Measurements from ENCODE around the gene PVALB.
A peak's percentile ranks its signal among the peaks of the same experiment; 100 is the strongest.

PVALB gene

GRCh38 chr22:36814801-36815200 lies 2.0 kb downstream of the PVALB start:
- no peak for DNase-seq (ENCODE audit: low spot score)

DNA sequence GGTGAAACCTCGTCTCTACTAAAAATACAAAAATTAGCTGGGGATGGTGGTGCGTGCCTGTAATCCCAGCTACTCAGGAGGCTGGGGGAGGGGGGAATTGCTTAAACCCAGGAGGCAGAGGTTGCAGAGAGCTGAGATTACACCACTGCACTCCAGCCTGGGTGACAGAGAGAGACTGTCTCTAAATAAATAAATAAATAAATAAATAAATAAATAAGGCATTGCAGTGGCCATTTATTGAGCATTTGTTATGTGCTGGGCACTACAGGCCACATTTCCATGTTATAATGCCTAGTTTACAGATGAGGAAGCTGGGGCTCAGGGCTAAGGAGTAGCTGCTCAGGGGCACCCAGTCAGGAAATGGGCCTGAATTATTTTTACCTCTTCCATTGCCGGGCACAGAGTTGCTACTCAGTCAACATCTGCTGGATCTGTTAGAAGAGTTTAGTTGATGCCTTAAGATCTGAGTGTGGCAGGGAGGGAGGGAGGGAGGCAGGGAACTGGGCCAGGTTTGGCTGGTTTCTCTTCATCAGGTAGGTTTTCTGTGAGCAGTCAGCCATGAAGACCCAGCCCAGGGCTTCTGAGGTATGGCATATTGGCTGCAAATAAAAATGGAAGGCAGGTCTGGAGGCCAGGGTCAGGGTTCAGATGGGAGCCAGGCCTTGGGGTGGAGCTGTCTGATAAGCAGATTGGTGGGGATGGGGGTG lies 5.6 kb downstream of the PVALB start:
- DNase-seq (ENCODE audit: low spot score), result no peak

DNA sequence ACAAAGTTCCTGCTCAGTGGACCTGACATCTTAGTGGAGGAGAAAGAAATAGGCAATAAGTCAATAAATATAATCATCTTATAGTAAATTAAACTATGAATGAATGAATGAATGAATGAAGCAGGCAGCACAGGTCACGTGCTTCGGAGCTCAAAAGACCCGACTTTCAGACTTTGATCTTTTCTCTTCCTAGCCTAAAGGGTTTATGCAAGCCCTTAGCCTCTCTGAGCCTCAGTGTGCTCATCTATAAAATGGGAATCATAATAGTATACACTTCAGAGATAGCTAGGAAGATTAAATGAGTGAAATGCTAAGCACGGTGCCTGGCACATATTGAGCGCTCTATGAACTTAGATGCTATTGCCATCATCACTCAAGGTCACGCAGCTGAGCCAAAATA lies 7.5 kb downstream of the PVALB start:
- no peak for DNase-seq (ENCODE audit: low spot score)

DNA sequence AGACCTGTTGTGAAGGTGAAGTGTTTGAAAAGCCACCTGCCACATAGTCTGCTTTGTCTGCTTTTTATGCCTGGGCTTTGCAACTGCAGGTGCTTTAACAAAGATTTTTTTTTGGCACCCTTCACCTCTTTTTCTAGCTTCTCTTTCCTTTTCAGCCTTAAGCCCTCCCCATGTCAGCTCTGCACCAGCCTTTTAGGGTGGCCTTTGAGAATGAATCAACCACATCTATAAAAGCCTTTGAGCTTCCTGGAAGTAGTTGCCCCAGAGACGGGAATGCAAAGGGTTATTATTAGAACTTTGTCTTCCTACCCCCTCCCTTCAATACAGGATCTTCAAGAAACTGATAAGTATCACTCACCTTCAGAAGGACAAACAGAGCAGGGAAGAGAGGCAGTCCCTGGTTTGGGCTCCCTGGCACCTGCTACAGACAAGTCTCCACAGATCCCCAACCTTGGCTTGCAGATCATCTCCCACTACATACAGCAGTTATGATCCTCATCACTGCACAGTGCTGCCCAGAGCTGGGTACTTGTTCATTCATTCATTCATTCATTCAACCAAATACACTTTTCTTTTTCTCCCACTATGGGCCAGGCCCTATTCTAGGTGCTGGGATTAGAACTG lies 8.0 kb downstream of the PVALB start:
- no peak for DNase-seq (ENCODE audit: low spot score)

GRCh38 chr22:36807627-36808026 lies 9.2 kb downstream of the PVALB start:
- no peak for DNase-seq (ENCODE audit: low spot score)

DNA sequence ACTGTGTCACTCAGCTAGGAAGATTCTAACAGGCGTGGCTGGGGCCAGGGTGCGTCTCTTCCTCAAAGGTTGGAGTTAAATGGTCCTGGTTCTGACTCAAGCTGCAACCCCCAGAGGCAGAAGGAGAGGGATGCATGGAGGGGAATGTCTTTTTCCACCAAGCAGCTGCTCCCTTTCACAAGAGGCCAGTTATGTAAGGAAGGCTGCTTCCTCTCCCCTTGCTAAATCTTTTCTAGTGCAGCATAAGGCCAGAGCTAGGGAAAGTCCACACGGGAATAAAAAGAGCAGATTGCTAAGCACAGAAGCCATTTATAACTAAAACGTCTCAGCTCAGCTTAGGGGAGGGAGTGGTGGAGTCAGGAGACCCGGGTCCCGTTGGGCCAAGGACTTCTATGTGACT lies 10.0 kb downstream of the PVALB start:
- DNase-seq (ENCODE audit: low spot score), result no peak

DNA sequence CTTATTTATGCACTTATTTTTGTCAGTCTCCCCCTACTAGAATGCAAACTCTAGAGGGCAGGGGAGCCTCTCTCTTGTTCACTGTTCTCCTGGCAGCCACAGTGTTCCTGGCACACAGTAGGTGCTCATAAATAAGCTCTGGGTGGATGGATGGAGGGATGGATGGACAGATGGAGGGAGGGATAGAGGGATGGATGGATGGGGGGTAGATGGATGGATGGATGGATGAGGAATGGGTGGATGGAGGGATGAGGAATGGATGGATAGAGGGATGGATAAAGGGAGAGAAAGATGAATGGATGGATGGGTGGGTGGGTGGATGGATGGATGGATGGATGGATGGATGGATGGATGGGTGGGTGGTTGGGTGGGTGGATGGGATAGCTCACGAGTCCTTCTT lies 13.5 kb downstream of the PVALB start:
- DNase-seq (ENCODE audit: low spot score), result no peak

DNA sequence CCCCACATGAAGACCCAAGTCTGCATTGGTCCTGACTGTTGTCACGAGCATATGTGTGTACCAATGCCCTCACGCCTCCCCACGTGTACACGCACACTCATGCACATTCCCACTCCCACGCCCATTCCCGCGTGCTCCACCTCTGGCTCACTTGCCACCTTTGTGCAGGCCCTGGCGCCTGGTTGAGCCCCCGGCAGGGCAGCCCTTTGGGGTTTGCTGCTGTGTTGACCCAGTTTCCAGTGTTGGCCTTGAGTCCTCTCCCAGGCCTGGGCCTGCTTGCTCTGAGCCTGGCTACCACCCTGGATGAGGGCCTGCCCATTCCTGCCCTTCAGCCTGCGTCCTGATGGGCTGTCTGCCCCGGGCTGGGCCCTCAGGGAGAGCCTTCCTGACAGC lies 18.2 kb downstream of the PVALB start:
- no peak for DNase-seq (ENCODE audit: low spot score)

GRCh38 chr22:36797911-36798673 lies 18.7 kb downstream of the PVALB start:
- no peak for DNase-seq (ENCODE audit: low spot score)

DNA sequence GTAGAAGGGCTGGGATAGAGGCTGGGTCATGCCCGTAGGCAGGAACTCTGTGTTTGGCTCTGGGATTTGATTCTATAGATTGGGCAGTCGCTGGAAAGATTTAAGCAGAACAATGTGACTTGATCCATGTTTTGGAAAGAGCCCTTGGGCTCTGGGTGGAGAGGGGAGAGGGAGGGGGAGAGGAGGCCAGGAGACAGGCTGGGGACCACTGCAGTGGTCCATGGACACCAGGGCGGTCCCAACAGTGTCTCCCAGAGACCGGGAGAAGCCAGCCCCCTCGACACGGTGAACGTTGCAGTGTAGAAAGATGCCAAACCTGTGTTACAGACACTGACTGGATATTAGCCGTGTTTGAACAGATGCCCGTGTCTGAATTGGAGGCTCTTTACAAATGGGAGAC lies 19.5 kb downstream of the PVALB start:
- no peak for DNase-seq (ENCODE audit: low spot score)

- DNase-seq (ENCODE audit: low spot score), result no peak
Measured at GRCh38 chr22:36796552-36797175, 20.2 kb downstream of the PVALB start.

- no peak for DNase-seq (ENCODE audit: low spot score)
Measured at GRCh38 chr22:36795633-36796032, 21.2 kb downstream of the PVALB start.

DNA sequence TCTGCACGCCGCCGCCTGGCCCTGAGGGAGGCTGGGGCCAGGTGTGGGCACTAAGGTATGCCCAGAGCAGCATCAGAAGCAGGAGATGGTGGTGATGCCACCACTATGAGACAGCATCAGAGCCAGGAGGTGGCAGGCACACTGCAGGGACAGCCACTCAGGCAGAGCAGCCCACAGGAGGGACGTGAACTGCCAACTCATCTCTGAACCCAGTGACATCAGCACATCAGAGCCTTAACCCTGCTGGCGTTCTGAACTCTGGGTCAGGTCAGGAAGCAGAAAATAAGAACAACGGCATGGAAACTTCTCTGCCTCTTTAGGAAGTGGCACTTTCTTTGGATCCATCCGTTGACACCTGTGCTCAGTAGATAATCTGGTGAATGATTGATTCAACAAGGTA lies 26.2 kb downstream of the PVALB start:
- DNase-seq (ENCODE audit: low spot score), result no peak

GRCh38 chr22:36787204-36787988 lies 29.4 kb downstream of the PVALB start:
- DNase-seq (ENCODE audit: low spot score), result no peak

DNA sequence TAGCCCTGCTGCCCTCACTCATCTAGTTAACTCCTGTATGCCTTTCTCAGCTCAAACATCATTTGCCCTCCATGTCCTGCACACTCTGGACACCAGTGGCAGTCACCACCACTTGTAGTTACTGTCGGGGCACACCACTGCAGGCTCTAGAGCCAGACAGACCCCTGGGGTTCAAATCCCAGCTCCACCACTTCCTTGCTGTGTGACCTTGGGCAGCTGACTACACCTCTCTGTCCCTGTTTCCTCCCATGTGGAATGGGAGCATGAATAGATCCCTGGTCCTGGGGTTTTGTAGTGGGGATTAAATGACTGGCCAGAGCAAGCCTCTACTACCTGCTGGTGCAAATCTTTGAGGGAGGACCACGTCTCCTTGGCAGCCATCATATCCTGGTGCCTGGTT lies 33.1 kb downstream of the PVALB start:
- no peak for DNase-seq (ENCODE audit: low spot score)

DNA sequence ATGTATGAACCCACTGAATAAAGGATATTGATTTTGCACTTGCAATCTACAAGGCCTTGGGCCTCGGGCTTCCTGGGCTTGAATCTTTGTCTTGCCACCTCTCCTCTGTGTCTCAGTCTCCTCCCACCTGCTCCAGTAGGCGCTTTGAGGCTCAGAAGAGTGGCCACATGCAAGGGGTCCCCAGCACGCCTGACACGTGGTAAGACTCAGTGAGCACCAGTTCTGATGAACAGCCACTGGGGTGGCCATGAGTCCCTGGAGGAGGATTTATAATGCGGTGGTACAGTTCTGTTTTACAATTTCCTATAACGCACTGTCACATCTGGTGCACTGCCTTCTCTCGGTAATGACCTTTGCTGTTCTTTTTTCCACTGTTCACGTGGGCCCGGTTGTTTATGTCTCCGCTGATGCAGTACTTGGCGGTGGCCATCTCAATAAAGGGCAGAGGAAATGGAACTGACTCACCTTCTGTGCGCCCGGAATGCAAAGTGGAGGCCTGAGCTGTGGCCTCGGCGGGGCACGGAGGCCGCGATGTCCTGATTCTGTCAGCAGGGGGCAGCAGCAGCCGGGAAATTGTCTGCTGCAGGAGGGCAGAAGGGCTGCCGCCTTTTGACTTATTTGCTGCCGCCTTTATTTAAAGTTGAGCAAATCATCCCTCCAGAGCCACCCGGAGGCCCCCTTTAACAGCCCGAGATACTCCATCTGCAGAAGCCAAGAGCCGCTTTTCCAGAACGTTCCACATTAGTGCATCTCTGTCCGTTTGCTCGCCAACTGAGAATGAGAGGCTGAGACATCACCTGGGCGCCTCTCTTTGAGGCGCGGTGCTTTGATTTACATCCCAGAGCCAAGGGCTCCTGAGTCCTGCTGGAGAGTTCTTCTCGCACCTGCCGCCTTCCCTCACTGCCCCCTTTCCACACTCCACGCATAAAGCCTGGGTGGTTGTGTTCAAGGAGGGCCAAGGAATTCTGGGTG lies 34.9 kb downstream of the PVALB start:
- DNase-seq (ENCODE audit: low spot score), result peak; percentile 47

GRCh38 chr22:36778020-36778419 lies 38.8 kb downstream of the PVALB start:
- DNase-seq (ENCODE audit: low spot score), result no peak

GRCh38 chr22:36776722-36777121 lies 40.1 kb downstream of the PVALB start:
- no peak for DNase-seq (ENCODE audit: low spot score)

- peak; percentile 100 for DNase-seq (ENCODE audit: low spot score)
Measured at GRCh38 chr22:36775964-36776669, 40.7 kb downstream of the PVALB start, which contains the start of gene IFT27. TSS of gene IFT27 (minus strand) at chr22:36776119. CDS start at chr22:36775707, 412 bp downstream.

- peak; percentile 41 for DNase-seq (ENCODE audit: low spot score)
Measured at GRCh38 chr22:36775586-36775963, 41.3 kb downstream of the PVALB start.

Measured in SK-N-DZ (cell line).